LNCaP clone FGC (cell line): ENCODE results near the gene STX10.

Experiments used
- DNase-seq: peaks from one replicate; pipeline ENCODE4 v3.0.0-alpha.2; 2011; ENCODE audit warnings: low read depth
- H3K4me3 ChIP-seq: 2 replicates; pipeline ENCODE4 v1.5.1; 2011; ENCODE audit warnings: mild to moderate bottlenecking, low read depth, low read length, control low read depth
- CTCF ChIP-seq: IDR thresholded peaks from 2 replicates; pipeline ENCODE4 v1.5.1; 2012; ENCODE audit warnings: mild to moderate bottlenecking; ENCODE audit not compliant: control insufficient read depth, insufficient read depth; ENCODE audit errors: extremely low read depth

The STX10 gene

GRCh38 chr19:13120031-13120430 lies 30.1 kb downstream of the STX10 start:
- H3K4me3 ChIP-seq: no peak overlapping the region; the same call in 1 of the 2 replicates
- TF ChIP-seq CTCF: no peak
- DNase-seq: no peak

- peak overlapping the region; percentile 95 for H3K4me3 ChIP-seq
Measured at GRCh38 chr19:13119627-13120026, 30.5 kb downstream of the STX10 start.

GRCh38 chr19:13118424-13119193 lies 31.6 kb downstream of the STX10 start:
- DNase-seq: no peak
- peak overlapping the region; percentile 95 for H3K4me3 ChIP-seq
- no peak for TF ChIP-seq CTCF

More at GRCh38 chr19:13119627-13120026, 30.5 kb downstream of the STX10 start:
- no peak for DNase-seq
- TF ChIP-seq CTCF: no peak

- no peak for TF ChIP-seq CTCF
- peak within 1 kb of the TSS; percentile 97 for H3K4me3 ChIP-seq
Measured at GRCh38 chr19:13117772-13118423, 32.3 kb downstream of the STX10 start, which contains the start of gene NACC1. Gene NACC1, plus strand, starts transcription at chr19:13118264. Its CDS starts 16,944 bp downstream, at chr19:13135208.

GRCh38 chr19:13117176-13117771 lies 32.9 kb downstream of the STX10 start:
- peak overlapping the region; percentile 97 for H3K4me3 ChIP-seq
- DNase-seq: no peak

More at GRCh38 chr19:13117772-13118423, 32.3 kb downstream of the STX10 start, which contains the start of gene NACC1:
- DNase-seq: peak; percentile 32

More at GRCh38 chr19:13117176-13117771, 32.9 kb downstream of the STX10 start:
- TF ChIP-seq CTCF: no peak
